OCI-LY3 (cell line): ENCODE measurements around the gene PON3.

Experiments used
- EZH2phosphoT487 ChIP-seq: fragments of 200-600 bp; shearing (Covaris generic); IDR thresholded peaks from 2 replicates; pipeline ENCODE4 v1.6.1; 2018; ENCODE audit warnings: antibody characterized with exemption, mixed run types, low read depth
- TF ChIP-seq, protein P1 (sequence below): fragments of 200-600, 300-600 bp; sonication (generic); IDR thresholded peaks from 2 replicates; pipeline ENCODE4 v1.5.1; 2014; ENCODE audit warnings: antibody characterized with exemption, low read length, low read depth

DNA sequence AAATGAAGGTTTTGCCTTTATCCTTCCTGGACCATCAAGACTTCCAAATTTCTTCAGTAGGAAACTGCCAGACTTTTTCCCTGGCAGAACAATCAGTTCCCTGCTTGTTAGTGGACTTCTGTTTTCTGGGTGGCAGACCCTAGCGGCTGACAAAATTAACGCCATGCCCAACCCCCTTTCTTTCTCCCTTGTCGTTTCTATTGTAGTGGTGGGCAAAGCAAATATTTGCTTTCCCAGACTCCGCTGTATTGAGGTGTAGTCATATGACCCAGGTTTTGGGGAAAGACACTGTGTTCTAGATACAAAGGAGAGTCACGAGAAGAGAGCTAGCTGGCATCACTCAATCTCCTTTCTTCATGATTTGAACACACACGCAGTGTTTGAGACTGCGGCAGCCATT is 31.0 kb upstream of the PON3 start:
- TF ChIP-seq, protein P1, sequence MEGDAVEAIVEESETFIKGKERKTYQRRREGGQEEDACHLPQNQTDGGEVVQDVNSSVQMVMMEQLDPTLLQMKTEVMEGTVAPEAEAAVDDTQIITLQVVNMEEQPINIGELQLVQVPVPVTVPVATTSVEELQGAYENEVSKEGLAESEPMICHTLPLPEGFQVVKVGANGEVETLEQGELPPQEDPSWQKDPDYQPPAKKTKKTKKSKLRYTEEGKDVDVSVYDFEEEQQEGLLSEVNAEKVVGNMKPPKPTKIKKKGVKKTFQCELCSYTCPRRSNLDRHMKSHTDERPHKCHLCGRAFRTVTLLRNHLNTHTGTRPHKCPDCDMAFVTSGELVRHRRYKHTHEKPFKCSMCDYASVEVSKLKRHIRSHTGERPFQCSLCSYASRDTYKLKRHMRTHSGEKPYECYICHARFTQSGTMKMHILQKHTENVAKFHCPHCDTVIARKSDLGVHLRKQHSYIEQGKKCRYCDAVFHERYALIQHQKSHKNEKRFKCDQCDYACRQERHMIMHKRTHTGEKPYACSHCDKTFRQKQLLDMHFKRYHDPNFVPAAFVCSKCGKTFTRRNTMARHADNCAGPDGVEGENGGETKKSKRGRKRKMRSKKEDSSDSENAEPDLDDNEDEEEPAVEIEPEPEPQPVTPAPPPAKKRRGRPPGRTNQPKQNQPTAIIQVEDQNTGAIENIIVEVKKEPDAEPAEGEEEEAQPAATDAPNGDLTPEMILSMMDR = no peak
- TF ChIP-seq EZH2phosphoT487 = no peak
